ENCODE data around the gene LLGL1.

Gene LLGL1

GRCh38 chr17:18256776-18257175 lies 31.3 kb downstream of the LLGL1 start:
- H3K4me3 ChIP-seq (ENCODE audit: low read depth, low read length), result no peak overlapping the region

GRCh38 chr17:18257268-18257981 lies 32.0 kb downstream of the LLGL1 start:
- no peak for TF ChIP-seq CTCF (IDR thresholded peaks at IDR 0.05; ENCODE audit: borderline replicate concordance, insufficient read depth, low read depth, low read length)
- H3K4me3 ChIP-seq (ENCODE audit: low read depth, low read length), result peak overlapping the region; percentile 79

More at GRCh38 chr17:18256776-18257175, 31.3 kb downstream of the LLGL1 start:
- no peak for TF ChIP-seq CTCF (IDR thresholded peaks at IDR 0.05; ENCODE audit: borderline replicate concordance, insufficient read depth, low read depth, low read length)

- peak overlapping the region; percentile 79 for H3K4me3 ChIP-seq (ENCODE audit: low read depth, low read length)
- no peak for TF ChIP-seq CTCF (IDR thresholded peaks at IDR 0.05; ENCODE audit: borderline replicate concordance, insufficient read depth, low read depth, low read length)
These were observed 32.5 kb downstream of the LLGL1 start for GRCh38 chr17:18257982-18258355.

- H3K4me3 ChIP-seq (ENCODE audit: low read depth, low read length), result peak within 1 kb of the TSS; percentile 79
- TF ChIP-seq CTCF (IDR thresholded peaks at IDR 0.05; ENCODE audit: borderline replicate concordance, insufficient read depth, low read depth, low read length), result no peak
These were observed 33.1 kb downstream of the LLGL1 start, which contains the start of gene FLII for GRCh38 chr17:18258356-18259038. Gene FLII (minus strand): TSS chr17:18258738. CDS start chr17:18258690, 48 bp downstream.

- H3K4me3 ChIP-seq (ENCODE audit: low read depth, low read length), result peak overlapping the region; percentile 35
- TF ChIP-seq CTCF (IDR thresholded peaks at IDR 0.05; ENCODE audit: borderline replicate concordance, insufficient read depth, low read depth, low read length), result no peak
These were observed 34.3 kb downstream of the LLGL1 start for GRCh38 chr17:18259621-18260331.

GRCh38 chr17:18260332-18261145 lies 35.1 kb downstream of the LLGL1 start, which contains the start of gene MIEF2:
Gene MIEF2 (plus strand): TSS chr17:18260662. CDS start chr17:18262721, 2,059 bp downstream.
- peak within 1 kb of the TSS; percentile 84 for H3K4me3 ChIP-seq (ENCODE audit: low read depth, low read length)
- no peak for TF ChIP-seq CTCF (IDR thresholded peaks at IDR 0.05; ENCODE audit: borderline replicate concordance, insufficient read depth, low read depth, low read length)

Measured in GM12875 (cell line).